ENCODE measurements around the gene FCGR3B. TPM values are rescaled to one million over a fixed set of nuclear protein-coding genes. Genes with fewer than 3 reads are reported as not detected.
"Not testable (repeated sequence)": the region's sequence is repeated elsewhere in the genome, so short reads cannot be mapped to it uniquely, and the experiment has no call there.

FCGR3B gene
- total RNA-seq, 1 experiment from 2014 or later = not detected

- DNase-seq (ENCODE audit: low read depth) = peak; percentile 1
Observed at GRCh38 chr1:161605762-161606540, 25.0 kb downstream of the FCGR3B start.

GRCh38 chr1:161605024-161605423 lies 26.0 kb downstream of the FCGR3B start:
- not testable (repeated sequence) for DNase-seq (ENCODE audit: low read depth)

GRCh38 chr1:161597077-161597476 lies 33.9 kb downstream of the FCGR3B start:
- not testable (repeated sequence) for DNase-seq (ENCODE audit: low read depth)

- not testable (repeated sequence) for DNase-seq (ENCODE audit: low read depth)
Observed at GRCh38 chr1:161595583-161595982, 35.4 kb downstream of the FCGR3B start.

- not testable (repeated sequence) for DNase-seq (ENCODE audit: low read depth)
Observed at GRCh38 chr1:161595173-161595572, 35.8 kb downstream of the FCGR3B start.

GRCh38 chr1:161594269-161594984 lies 36.5 kb downstream of the FCGR3B start:
- not testable (repeated sequence) for DNase-seq (ENCODE audit: low read depth)

GRCh38 chr1:161593092-161593755 lies 37.8 kb downstream of the FCGR3B start:
- not testable (repeated sequence) for DNase-seq (ENCODE audit: low read depth)

- not testable (repeated sequence) for DNase-seq (ENCODE audit: low read depth)
Observed at GRCh38 chr1:161592586-161592985, 38.4 kb downstream of the FCGR3B start.

GRCh38 chr1:161589920-161590319 lies 41.1 kb downstream of the FCGR3B start:
- not testable (repeated sequence) for DNase-seq (ENCODE audit: low read depth)

GRCh38 chr1:161589365-161589764 lies 41.6 kb downstream of the FCGR3B start:
- DNase-seq (ENCODE audit: low read depth) = not testable (repeated sequence)

- not testable (repeated sequence) for DNase-seq (ENCODE audit: low read depth)
Observed at GRCh38 chr1:161588596-161588995, 42.4 kb downstream of the FCGR3B start.

GRCh38 chr1:161582882-161583281 lies 48.1 kb downstream of the FCGR3B start:
- not testable (repeated sequence) for DNase-seq (ENCODE audit: low read depth)

GRCh38 chr1:161580879-161581537 lies 50.0 kb downstream of the FCGR3B start:
- DNase-seq (ENCODE audit: low read depth) = not testable (repeated sequence)

GRCh38 chr1:161579856-161580507 lies 51.0 kb downstream of the FCGR3B start:
- DNase-seq (ENCODE audit: low read depth) = not testable (repeated sequence)

- not testable (repeated sequence) for DNase-seq (ENCODE audit: low read depth)
Observed at GRCh38 chr1:161576676-161577075, 54.3 kb downstream of the FCGR3B start.

Other genes with a start within 250 kb of the FCGR3B start
- 0.45 TPM in 1 of 2 replicates, not detected in the other for gene FCGR2A, start 125.7 kb downstream of the FCGR3B start, total RNA-seq (2014; rRNA removed)
- 0.11 TPM in 1 of 2 replicates, not detected in the other for gene HSPA6, start 106.6 kb downstream of the FCGR3B start, total RNA-seq (2014; rRNA removed)
- not detected in 2 replicates for gene FCGR3A, start 81.4 kb downstream of the FCGR3B start, total RNA-seq (2014; rRNA removed)
- gene FCGR2B, start 32.0 kb upstream of the FCGR3B start, total RNA-seq (2014; rRNA removed) = not detected in 2 replicates
- gene FCRLA, start 76.1 kb upstream of the FCGR3B start, total RNA-seq (2014; rRNA removed) = 0.51 TPM in 1 of 2 replicates, not detected in the other
- gene FCRLB, start 90.4 kb upstream of the FCGR3B start, total RNA-seq (2014; rRNA removed) = 0.64 and 0.75 TPM in 2 replicates
- 28.0 and 29.1 TPM in 2 replicates for gene DUSP12, start 118.6 kb upstream of the FCGR3B start, total RNA-seq (2014; rRNA removed)
- gene ATF6, start 135.1 kb upstream of the FCGR3B start, total RNA-seq (2014; rRNA removed) = 19.0 and 23.5 TPM in 2 replicates

Measured in LHCN-M2 (cell line).